PC-3 (cell line): ENCODE measurements around the gene TMTC1. TPM values are rescaled to one million over a fixed set of nuclear protein-coding genes. Genes with fewer than 3 reads are reported as not detected.
"Not testable (repeated sequence)": the region's sequence is repeated elsewhere in the genome, so short reads cannot be mapped to it uniquely, and the experiment has no call there.

Experiments used
- ATAC-seq: fragments of 200-7000 bp; cut with Tn5 transposase; 2 replicates; pipeline ENCODE4 v1.9.1; 2020; ENCODE audit warnings: mild to moderate bottlenecking, moderate library complexity
- BruUV-seq: library from RNA; stranded (reverse); fragments of 400-500 nt; replicated peaks from 2 replicates; lab custom pipeline; 2021; lab: Mats Ljungman, UMichigan
- CTCF ChIA-PET: fragments of 300-600 bp; sonication (Branson Sonifier 250); formaldehyde crosslinking; loops from one replicate; lab custom pipeline; 2022; ENCODE audit warnings: antibody characterized with exemption; lab: Charles Lee
- POLR2A ChIA-PET: fragments of 300-600 bp; sonication (Branson Sonifier 250); formaldehyde crosslinking; loops from one replicate; lab custom pipeline; 2022; ENCODE audit warnings: antibody characterized with exemption; ENCODE audit not compliant: unreplicated experiment; lab: Charles Lee
- DNase-seq: peaks from one replicate; pipeline ENCODE4 v3.0.0-alpha.2; 2015
- H2AFZ ChIP-seq: fragments of 300-600 bp; sonication (generic); 2 replicates; pipeline ENCODE4 v1.6.0; 2016; ENCODE audit warnings: antibody characterized with exemption, low read length
- H3F3A ChIP-seq: fragments of 300-600 bp; sonication (generic); one replicate; pipeline ENCODE4 v1.6.0; 2017; ENCODE audit warnings: antibody characterized with exemption, low read length, control low read depth, mild to moderate bottlenecking; ENCODE audit not compliant: unreplicated experiment
- H3K27ac ChIP-seq: fragments of 300-600 bp; sonication (generic); 2 replicates; pipeline ENCODE4 v1.5.1; 2016; ENCODE audit warnings: mild to moderate bottlenecking, low read length
- H3K27me3 ChIP-seq: fragments of 300-600 bp; sonication (generic); 2 replicates; pipeline ENCODE4 v1.6.1; 2016; ENCODE audit warnings: low read length, mixed read lengths
- H3K36me3 ChIP-seq: fragments of 300-600 bp; sonication (generic); 2 replicates; pipeline ENCODE4 v1.6.1; 2016; ENCODE audit warnings: low read depth, mixed run types, low read length, mixed read lengths
- H3K4me1 ChIP-seq: fragments of 300-600 bp; sonication (generic); 2 replicates; pipeline ENCODE4 v1.5.1; 2016; ENCODE audit warnings: low read length; ENCODE audit not compliant: insufficient read depth
- H3K4me2 ChIP-seq: fragments of 300-600 bp; sonication (generic); 2 replicates; pipeline ENCODE4 v1.6.0; 2016; ENCODE audit warnings: low read length
- H3K4me3 ChIP-seq: fragments of 300-600 bp; sonication (generic); 2 replicates; pipeline ENCODE4 v1.5.1; 2016; ENCODE audit warnings: mild to moderate bottlenecking, low read length, mixed read lengths
- H3K79me2 ChIP-seq: fragments of 300-600 bp; sonication (generic); 2 replicates; pipeline ENCODE4 v1.6.1; 2017; ENCODE audit warnings: low read length, mixed read lengths
- H3K9ac ChIP-seq: fragments of 300-600 bp; sonication (generic); 2 replicates; pipeline ENCODE4 v1.6.0; 2016; ENCODE audit warnings: mild to moderate bottlenecking, low read length
- H3K9me2 ChIP-seq: fragments of 300-600 bp; sonication (generic); replicated peaks from 2 replicates; pipeline ENCODE4 v1.6.1; 2016; ENCODE audit warnings: mixed run types, low read length, mixed read lengths
- H3K9me3 ChIP-seq: fragments of 300-600 bp; sonication (generic); 2 replicates; pipeline ENCODE4 v1.6.1; 2016; ENCODE audit warnings: low read length, mixed read lengths
- H4K20me1 ChIP-seq: fragments of 300-600 bp; sonication (generic); 2 replicates; pipeline ENCODE4 v1.6.1; 2016; ENCODE audit warnings: low read length, mixed read lengths
- CTCF ChIP-seq: fragments of 300-600 bp; sonication (generic); conservative IDR thresholded peaks from 2 replicates; pipeline ENCODE4 v1.5.1; 2017; ENCODE audit warnings: antibody characterized with exemption, low read depth, mild to moderate bottlenecking, low read length
- EZH2 ChIP-seq: fragments of 300-600 bp; sonication (generic); IDR thresholded peaks from one replicate; pipeline ENCODE4 v1.6.1; 2017; ENCODE audit warnings: antibody characterized with exemption, mild to moderate bottlenecking, low read length; ENCODE audit not compliant: unreplicated experiment
- EZH2phosphoT487 ChIP-seq: fragments of 300-600 bp; sonication (generic); IDR thresholded peaks from 2 replicates; pipeline ENCODE4 v1.6.1; 2018; ENCODE audit warnings: mild to moderate bottlenecking, antibody characterized with exemption, low read length, borderline replicate concordance
- intact Hi-C: fragments of 100-400 bp; cut with micrococcal nuclease; formaldehyde crosslinking; loops from 2 replicates; pipeline ENCODE4 v1.9.0; 2023
- total RNA-seq: library from RNA; depleted of rRNA; stranded (reverse); fragments of >200 nt; gene quantifications from 2 replicates; pipeline ENCODE4 v1.2.3, GENCODE V29; 2014

Gene TMTC1
- total RNA-seq, 1 experiment from 2014 or later: 5.8 TPM

- Histone ChIP-seq H3K27ac (no peak overlapping the region), H3K4me2 (no peak overlapping the region), H3K79me2 (no peaks in the 10 kb centered on the region), H4K20me1 (no peaks in the 10 kb centered on the region), H3K9me3 (no peaks in the 10 kb centered on the region), H3F3A (no peaks in the 10 kb centered on the region), H3K9me2 (no peaks in the 10 kb centered on the region), H3K4me3 (no peak overlapping the region), H3K36me3 (no peaks in the 10 kb centered on the region), H3K27me3 (peaks cover 8% of the 10 kb centered on the region), H2AFZ (no peak overlapping the region), H3K9ac (no peak overlapping the region), H3K4me1 (peaks cover 14% of the 10 kb centered on the region; the same call in 1 of the 2 replicates)
- BruUV-seq: no TSS peak
- CTCF ChIA-PET: no interaction called here
- ATAC-seq (no peak), DNase-seq (no peak)
- POLR2A ChIA-PET: no interaction called here
- TF ChIP-seq CTCF: no peak
- intact Hi-C loops: no loop called here
These were observed 224.5 kb downstream of the TMTC1 start for GRCh38 chr12:29559198-29559597.

GRCh38 chr12:29556363-29556762 lies 227.4 kb downstream of the TMTC1 start:
- ChIA-PET CTCF (no interaction called here), POLR2A (interaction anchor here (0.5 kb wide), 1 partner anchor 387 kb away, joined by 7 read pairs; no protein-coding TSS in a partner anchor)
- no peak overlapping the region for H3K9ac ChIP-seq
- ATAC-seq (no peak), DNase-seq (no peak)
- no peaks in the 10 kb centered on the region for H3K36me3 ChIP-seq
- no peaks in the 10 kb centered on the region for H3K79me2 ChIP-seq
- intact Hi-C loops: no loop called here
- H3K4me1 ChIP-seq: 0 out of 2 replicates have a peak, but pooled peaks cover 2% of the 10 kb centered on the region
- no peaks in the 10 kb centered on the region for H3K9me2 ChIP-seq
- no peak overlapping the region for H3K4me2 ChIP-seq
- no peaks in the 10 kb centered on the region for H4K20me1 ChIP-seq
- H2AFZ ChIP-seq: no peak overlapping the region
- no peak overlapping the region for H3K4me3 ChIP-seq
- H3K27me3 ChIP-seq: peaks cover 4% of the 10 kb centered on the region
- BruUV-seq: no TSS peak
- no peak for TF ChIP-seq EZH2phosphoT487
- TF ChIP-seq EZH2: no peak
- no peak for TF ChIP-seq CTCF
- H3K9me3 ChIP-seq: no peaks in the 10 kb centered on the region
- H3K27ac ChIP-seq: no peak overlapping the region
- H3F3A ChIP-seq: no peaks in the 10 kb centered on the region

- H3K9me3 ChIP-seq, intact Hi-C loops, DNase-seq, H4K20me1 ChIP-seq, ATAC-seq, BruUV-seq, H3K79me2 ChIP-seq, H3F3A ChIP-seq, H3K27ac ChIP-seq, H3K9ac ChIP-seq, H3K27me3 ChIP-seq, CTCF ChIA-PET, H3K9me2 ChIP-seq, H3K36me3 ChIP-seq, H3K4me2 ChIP-seq, H3K4me1 ChIP-seq, H2AFZ ChIP-seq, POLR2A ChIA-PET, H3K4me3 ChIP-seq: not testable (repeated sequence)
These were observed 228.3 kb downstream of the TMTC1 start for GRCh38 chr12:29555451-29555850.
